MG63 (cell line): Measurements from ENCODE around the gene TSBP1. TPM values are rescaled to one million over a fixed set of nuclear protein-coding genes. Genes with fewer than 3 reads are reported as not detected.
A peak's percentile ranks its signal among the peaks of the same experiment; 100 is the strongest.

Source experiments
- DNase-seq: peaks from one replicate; pipeline ENCODE4 v3.0.0-alpha.2; 2020
- H3K27me3 ChIP-seq: fragments of 250-450 bp; sonication (Bioruptor Pico); 2 replicates; pipeline ENCODE4 v1.5.1; 2020; ENCODE audit warnings: mild to moderate bottlenecking, moderate library complexity
- H3K36me3 ChIP-seq: fragments of 250-450 bp; sonication (Bioruptor Pico); 2 replicates; pipeline ENCODE4 v1.5.1; 2020; ENCODE audit warnings: mild to moderate bottlenecking, moderate library complexity
- H3K4me3 ChIP-seq: fragments of 250-450 bp; sonication (Bioruptor Pico); 2 replicates; pipeline ENCODE4 v1.5.1; 2020; ENCODE audit warnings: mild to moderate bottlenecking, moderate library complexity
- H3K9me3 ChIP-seq: fragments of 250-450 bp; sonication (Bioruptor Pico); 2 replicates; pipeline ENCODE4 v1.5.1; 2020; ENCODE audit warnings: mild to moderate bottlenecking, moderate library complexity
- total RNA-seq: library from RNA; depleted of rRNA; stranded (reverse); fragments of >200 nt; shearing (Covaris generic); gene quantifications from 2 replicates; pipeline ENCODE4 v1.2.3, GENCODE V29; 2014; ENCODE audit warnings: low replicate concordance; rRNA removed

TSBP1 gene
- not detected in 2 replicates for total RNA-seq

- no peak for DNase-seq
- no peak within 1 kb of the TSS for H3K4me3 ChIP-seq
- no peaks in the 10 kb centered on the region for H3K9me3 ChIP-seq
- no peaks in the 10 kb centered on the region for H3K27me3 ChIP-seq
- H3K36me3 ChIP-seq, result no peaks in the 10 kb centered on the region
Observed at GRCh38 chr6:32371803-32372202, at the start of gene TSBP1. TSBP1 (minus strand) TSS chr6:32371903; CDS start chr6:32371706, 197 bp downstream.

GRCh38 chr6:32416036-32416435 lies 44.3 kb upstream of the TSBP1 start:
- Histone ChIP-seq H3K9me3 (no peaks in the 10 kb centered on the region), H3K27me3 (peaks cover 28% of the 10 kb centered on the region), H3K4me3 (no peak overlapping the region), H3K36me3 (no peaks in the 10 kb centered on the region)
- DNase-seq, result no peak

- H3K36me3 ChIP-seq, result no peaks in the 10 kb centered on the region
- peak overlapping the region; percentile 15 for H3K4me3 ChIP-seq
- peak; percentile 41 for DNase-seq
- no peaks in the 10 kb centered on the region for H3K9me3 ChIP-seq
- peaks cover 28% of the 10 kb centered on the region for H3K27me3 ChIP-seq
Observed at GRCh38 chr6:32415521-32416019, 43.9 kb upstream of the TSBP1 start.

GRCh38 chr6:32413427-32414047 lies 41.8 kb upstream of the TSBP1 start:
- DNase-seq, result peak; percentile 45

GRCh38 chr6:32411566-32412327 lies 40.0 kb upstream of the TSBP1 start:
- no peaks in the 10 kb centered on the region for H3K9me3 ChIP-seq
- no peak for DNase-seq
- no peaks in the 10 kb centered on the region for H3K36me3 ChIP-seq
- peaks cover 13% of the 10 kb centered on the region for H3K27me3 ChIP-seq
- no peak overlapping the region for H3K4me3 ChIP-seq

More at GRCh38 chr6:32413427-32414047, 41.8 kb upstream of the TSBP1 start:
- Histone ChIP-seq H3K9me3 (no peaks in the 10 kb centered on the region), H3K36me3 (no peaks in the 10 kb centered on the region), H3K4me3 (no peak overlapping the region), H3K27me3 (peaks cover 21% of the 10 kb centered on the region)

GRCh38 chr6:32410906-32411305 lies 39.2 kb upstream of the TSBP1 start:
- no peak overlapping the region for H3K4me3 ChIP-seq
- H3K27me3 ChIP-seq, result peaks cover 7% of the 10 kb centered on the region
- DNase-seq, result no peak
- no peaks in the 10 kb centered on the region for H3K36me3 ChIP-seq
- no peaks in the 10 kb centered on the region for H3K9me3 ChIP-seq

GRCh38 chr6:32406857-32407256 lies 35.2 kb upstream of the TSBP1 start, which contains the start of gene BTNL2:
BTNL2 (minus strand) TSS chr6:32407181; CDS start chr6:32407123, 58 bp downstream.
- Histone ChIP-seq H3K36me3 (no peaks in the 10 kb centered on the region), H3K9me3 (no peaks in the 10 kb centered on the region), H3K4me3 (no peak within 1 kb of the TSS), H3K27me3 (peaks cover 6% of the 10 kb centered on the region; the same call in 1 of the 2 replicates)
- no peak for DNase-seq

- Histone ChIP-seq H3K27me3 (peaks cover 6% of the 10 kb centered on the region; the same call in 1 of the 2 replicates), H3K36me3 (no peaks in the 10 kb centered on the region)
Observed at GRCh38 chr6:32406197-32406596, 34.5 kb upstream of the TSBP1 start.

GRCh38 chr6:32405656-32406055 lies 34.0 kb upstream of the TSBP1 start:
- no peak for DNase-seq
- H3K36me3 ChIP-seq, result no peaks in the 10 kb centered on the region
- H3K27me3 ChIP-seq, result peaks cover 6% of the 10 kb centered on the region; the same call in 1 of the 2 replicates
- H3K4me3 ChIP-seq, result no peak overlapping the region
- H3K9me3 ChIP-seq, result no peaks in the 10 kb centered on the region

More at GRCh38 chr6:32406197-32406596, 34.5 kb upstream of the TSBP1 start:
- Histone ChIP-seq H3K9me3 (no peaks in the 10 kb centered on the region), H3K4me3 (no peak overlapping the region)
- no peak for DNase-seq

- Histone ChIP-seq H3K4me3 (no peak overlapping the region), H3K9me3 (no peaks in the 10 kb centered on the region), H3K27me3 (peaks cover 6% of the 10 kb centered on the region; the same call in 1 of the 2 replicates), H3K36me3 (no peaks in the 10 kb centered on the region)
- no peak for DNase-seq
Observed at GRCh38 chr6:32402812-32403211, 31.1 kb upstream of the TSBP1 start.

GRCh38 chr6:32401284-32401963 lies 29.7 kb upstream of the TSBP1 start:
- Histone ChIP-seq H3K9me3 (no peaks in the 10 kb centered on the region), H3K4me3 (no peak overlapping the region), H3K36me3 (no peaks in the 10 kb centered on the region), H3K27me3 (peaks cover 6% of the 10 kb centered on the region; the same call in 1 of the 2 replicates)
- no peak for DNase-seq

- H3K27me3 ChIP-seq, result no peaks in the 10 kb centered on the region
- no peaks in the 10 kb centered on the region for H3K9me3 ChIP-seq
- no peaks in the 10 kb centered on the region for H3K36me3 ChIP-seq
- no peak overlapping the region for H3K4me3 ChIP-seq
- no peak for DNase-seq
Observed at GRCh38 chr6:32397252-32397920, 25.7 kb upstream of the TSBP1 start.

GRCh38 chr6:32396028-32396427 lies 24.3 kb upstream of the TSBP1 start:
- Histone ChIP-seq H3K27me3 (no peaks in the 10 kb centered on the region), H3K9me3 (no peaks in the 10 kb centered on the region), H3K36me3 (no peaks in the 10 kb centered on the region), H3K4me3 (no peak overlapping the region)
- no peak for DNase-seq

GRCh38 chr6:32393665-32394420 lies 22.1 kb upstream of the TSBP1 start:
- Histone ChIP-seq H3K36me3 (no peaks in the 10 kb centered on the region), H3K9me3 (no peaks in the 10 kb centered on the region), H3K4me3 (no peak overlapping the region), H3K27me3 (no peaks in the 10 kb centered on the region)
- DNase-seq, result no peak

GRCh38 chr6:32391505-32391904 lies 19.8 kb upstream of the TSBP1 start:
- DNase-seq, result no peak
- no peaks in the 10 kb centered on the region for H3K36me3 ChIP-seq
- no peaks in the 10 kb centered on the region for H3K27me3 ChIP-seq
- H3K9me3 ChIP-seq, result no peaks in the 10 kb centered on the region
- no peak overlapping the region for H3K4me3 ChIP-seq
